NCI-H1048 (cell line): ENCODE results near the gene LNX1.
"Not testable (repeated sequence)": the region's sequence is repeated elsewhere in the genome, so short reads cannot be mapped to it uniquely, and the experiment has no call there.

Source experiments
- DNase-seq: peaks from one replicate; lab custom pipeline; 2025; lab: John Stamatoyannopoulos, UW

Gene LNX1

DNA sequence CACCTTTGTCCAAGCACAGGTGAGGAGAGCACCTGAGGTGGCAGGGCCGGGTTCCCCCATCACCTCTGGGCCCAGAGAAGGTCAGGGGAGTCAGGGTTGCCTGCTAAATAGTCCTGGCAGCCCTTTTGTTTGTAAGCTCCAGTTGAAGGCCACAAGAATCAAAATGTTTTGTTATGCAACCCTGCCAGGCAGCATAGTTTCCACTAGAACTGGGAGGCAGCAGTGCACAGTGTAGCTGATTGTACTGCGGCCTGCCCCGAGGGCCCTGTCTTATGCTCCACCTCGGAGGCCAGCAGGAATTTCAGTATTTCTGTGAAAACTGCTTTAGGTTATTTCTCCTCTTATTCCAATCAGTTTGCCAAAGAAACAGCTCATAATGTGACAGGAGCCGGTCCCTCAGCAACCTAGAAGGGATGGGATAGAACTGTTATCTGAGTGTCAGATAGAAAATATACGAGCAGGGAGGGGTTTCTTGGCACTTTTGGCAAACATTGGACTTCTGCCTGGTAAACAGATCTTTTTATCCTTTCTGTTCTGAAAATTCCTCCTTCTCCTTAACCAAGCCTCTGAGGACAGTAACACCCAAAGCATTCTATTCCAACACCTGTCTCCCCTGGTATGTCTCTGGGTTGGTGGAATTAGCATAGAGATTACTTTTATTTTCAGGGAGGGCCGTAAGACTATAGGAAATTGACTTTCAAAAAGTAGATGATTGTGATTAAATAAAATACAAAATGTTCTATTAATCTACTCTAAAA, 93.6 kb downstream of the LNX1 start:
- DNase-seq = no peak

- DNase-seq = no peak
These were observed 96.4 kb downstream of the LNX1 start for GRCh38 chr4:53494851-53495250.

DNA sequence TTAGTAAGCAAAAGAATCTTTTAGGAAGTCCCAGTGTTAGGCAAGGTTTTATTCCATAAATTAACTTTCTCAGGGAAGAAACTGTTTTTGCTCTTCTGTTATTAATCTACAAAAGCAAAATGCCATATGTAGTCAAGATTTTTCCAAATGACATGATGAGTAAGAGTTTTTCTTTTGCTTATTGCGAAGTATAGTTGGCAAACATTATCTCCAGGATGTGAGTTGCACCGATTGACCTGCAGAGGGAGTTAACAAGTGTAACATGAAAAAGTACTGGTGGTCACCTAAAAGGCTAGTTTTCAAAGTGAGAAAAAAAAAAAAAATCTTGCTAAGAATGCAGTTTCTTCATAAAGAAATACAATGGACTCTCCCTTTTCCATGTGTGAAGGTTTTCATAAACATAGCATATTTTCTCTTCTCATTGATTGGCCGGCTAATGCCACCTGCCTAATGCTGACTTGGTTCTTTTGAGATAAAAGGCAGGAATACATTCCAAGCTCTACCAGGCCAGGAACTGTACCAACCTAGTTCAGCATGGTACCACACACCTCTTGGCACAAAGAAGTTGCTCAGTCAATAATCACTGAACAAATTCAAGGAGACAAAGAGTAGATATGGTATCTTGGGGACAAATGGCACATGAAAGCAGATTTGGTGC, 100.2 kb downstream of the LNX1 start:
- no peak for DNase-seq

GRCh38 chr4:53490161-53490956, 100.9 kb downstream of the LNX1 start:
- DNase-seq = no peak

DNA sequence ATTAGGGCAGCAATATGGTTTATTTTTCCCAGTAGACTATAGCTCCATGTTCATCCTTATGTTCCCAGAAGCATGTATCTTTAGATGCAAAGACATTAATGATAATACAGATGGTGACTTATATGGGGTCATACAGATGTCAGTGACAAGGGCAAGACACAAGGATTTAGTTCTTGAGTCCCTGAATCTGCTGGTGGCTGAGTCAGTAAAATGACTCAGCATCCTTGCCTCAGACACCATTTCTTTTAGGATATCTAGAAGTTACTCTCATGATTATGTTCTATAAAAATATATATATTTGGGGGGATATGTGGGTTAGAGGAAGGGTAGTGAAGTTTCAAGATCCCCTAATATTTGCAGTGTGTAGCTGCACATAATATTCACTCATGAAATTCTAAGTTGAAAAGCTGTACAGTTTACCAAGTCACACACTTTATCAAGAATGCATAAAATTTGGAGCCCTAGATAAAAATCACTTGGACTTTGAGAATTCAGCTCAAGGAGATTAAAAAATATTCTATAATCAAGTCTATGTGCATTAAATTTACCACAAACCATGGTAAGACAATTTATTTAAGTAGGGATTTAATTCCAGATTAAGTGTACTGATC, 101.9 kb downstream of the LNX1 start:
- no peak for DNase-seq

DNA sequence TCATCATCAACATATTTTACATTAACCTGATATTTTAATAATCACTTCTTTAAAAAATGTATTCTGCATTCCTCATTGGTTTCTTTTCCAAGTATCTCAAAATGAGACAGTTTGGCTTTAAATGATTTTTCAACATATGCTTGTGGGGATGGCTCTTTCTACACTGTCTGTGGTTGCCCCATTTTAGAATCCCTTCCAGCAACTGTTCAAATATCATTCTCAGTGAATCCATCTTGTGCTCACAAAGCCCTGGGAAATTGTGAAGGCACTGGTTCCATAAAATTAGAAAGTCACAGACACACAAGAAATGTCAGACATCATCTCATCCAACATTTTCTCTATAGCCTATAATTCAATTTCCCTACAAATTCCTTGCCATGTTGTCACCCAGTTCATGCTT, 103.5 kb downstream of the LNX1 start:
- no peak for DNase-seq

DNA sequence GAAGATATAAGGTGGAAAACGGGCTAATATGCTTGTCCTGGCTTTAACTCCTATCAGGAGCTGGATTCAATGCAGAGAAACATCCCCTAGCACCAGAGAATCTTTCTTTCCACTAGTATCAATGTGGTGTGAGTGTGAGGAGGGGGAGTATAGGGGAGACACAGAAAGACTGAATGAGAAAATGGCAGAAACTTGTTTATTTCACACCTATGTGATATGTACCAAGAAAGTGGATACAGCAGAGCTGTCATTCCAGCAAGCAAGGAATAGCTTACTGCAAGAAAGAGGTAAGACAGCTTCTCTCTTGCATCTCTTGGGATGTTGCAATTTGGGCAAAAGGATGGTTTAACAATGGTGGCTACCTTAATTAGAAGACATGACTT, 105.6 kb downstream of the LNX1 start:
- DNase-seq = no peak

DNA sequence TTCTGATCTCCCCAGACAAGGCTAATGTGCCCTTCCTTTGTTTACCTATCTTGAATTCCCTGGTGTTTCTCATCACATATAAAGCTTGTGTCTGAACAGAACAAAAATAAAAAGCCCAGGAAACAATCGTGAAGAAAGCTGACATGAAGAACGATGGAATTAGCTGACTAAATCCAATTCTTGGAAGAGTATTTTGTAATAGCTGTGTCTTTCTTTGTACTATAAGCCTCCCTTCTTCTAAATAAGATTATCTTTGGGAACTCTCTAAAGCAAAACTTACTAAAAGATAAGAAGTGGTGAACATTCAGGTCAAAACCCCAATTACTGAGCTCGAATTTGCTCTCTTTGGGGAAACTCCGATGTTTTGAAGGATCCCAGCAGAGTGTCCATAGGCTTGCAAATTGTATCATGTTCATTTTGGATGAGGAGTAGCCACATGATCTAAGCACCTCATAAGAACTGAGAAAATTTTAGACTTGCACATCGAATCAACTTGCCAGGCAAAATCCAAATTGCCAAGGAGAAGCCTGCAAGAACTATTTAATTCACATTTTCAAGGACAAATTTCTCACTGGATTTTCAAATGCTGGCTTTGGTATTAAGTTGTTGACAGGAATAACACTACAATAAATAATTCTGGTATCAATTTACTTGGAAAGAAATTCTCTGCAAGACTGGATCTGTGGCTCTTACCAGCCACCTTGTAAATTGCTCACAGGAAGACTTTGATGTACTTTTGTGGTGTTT, 106.2 kb downstream of the LNX1 start:
- no peak for DNase-seq

DNA sequence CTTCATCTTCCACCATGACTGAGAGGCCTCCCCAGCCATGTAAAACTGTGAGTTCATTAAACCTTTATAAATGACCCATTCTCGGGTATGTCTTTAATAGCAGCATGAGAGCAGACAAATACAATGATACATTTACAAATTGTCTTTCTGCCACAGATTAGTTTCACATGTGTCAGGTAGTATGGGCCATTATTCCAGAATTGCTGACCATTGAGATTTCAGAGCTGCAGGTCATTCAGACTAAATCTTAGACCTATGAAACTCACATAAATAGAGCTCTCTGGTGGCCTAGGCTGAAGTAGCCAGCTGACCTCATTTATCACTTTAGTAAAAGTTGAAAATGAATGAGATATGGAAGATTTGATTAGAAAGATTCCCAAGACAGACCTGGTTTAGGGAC, 108.0 kb downstream of the LNX1 start:
- DNase-seq = no peak

GRCh38 chr4:53481586-53481985, 109.7 kb downstream of the LNX1 start:
- no peak for DNase-seq

GRCh38 chr4:53480909-53481308, 110.4 kb downstream of the LNX1 start:
- no peak for DNase-seq

GRCh38 chr4:53479736-53480525, 111.4 kb downstream of the LNX1 start:
- no peak for DNase-seq

DNA sequence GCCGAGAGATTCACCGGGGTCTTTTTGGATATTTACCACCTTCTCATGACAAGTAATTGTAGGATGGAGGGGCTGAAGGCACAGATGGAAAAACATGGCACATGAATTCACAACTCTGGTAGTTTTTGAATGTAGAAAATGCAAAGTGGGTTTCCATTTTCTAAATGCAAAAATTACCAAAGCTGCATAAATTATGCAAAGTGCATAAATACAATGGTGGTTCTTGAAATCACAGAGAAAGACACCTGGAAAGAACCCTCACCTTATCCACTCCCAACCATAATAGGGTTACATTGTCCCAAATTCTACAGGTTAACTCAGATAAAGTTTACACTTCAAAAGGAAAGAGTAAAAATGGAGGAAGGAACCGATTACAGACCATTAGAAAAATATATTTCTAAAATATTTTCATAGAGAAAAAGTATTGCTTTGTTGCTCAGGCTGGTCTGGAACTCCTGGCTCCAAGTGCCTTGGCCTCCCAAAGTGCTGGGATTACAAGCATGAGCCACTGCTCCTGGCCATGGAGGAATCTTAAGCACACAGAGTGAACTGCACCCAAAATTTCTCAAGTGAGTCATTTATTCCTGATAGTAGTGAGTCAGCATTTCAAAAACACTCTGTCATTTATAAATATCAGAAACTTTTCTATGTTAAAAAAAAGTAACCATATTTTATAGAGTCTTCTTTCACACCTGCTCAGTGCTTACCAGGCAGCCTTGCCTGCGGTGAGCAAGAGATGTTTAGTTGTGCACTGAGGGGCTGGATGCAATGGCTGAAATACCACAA, 112.4 kb downstream of the LNX1 start:
- DNase-seq = no peak

DNA sequence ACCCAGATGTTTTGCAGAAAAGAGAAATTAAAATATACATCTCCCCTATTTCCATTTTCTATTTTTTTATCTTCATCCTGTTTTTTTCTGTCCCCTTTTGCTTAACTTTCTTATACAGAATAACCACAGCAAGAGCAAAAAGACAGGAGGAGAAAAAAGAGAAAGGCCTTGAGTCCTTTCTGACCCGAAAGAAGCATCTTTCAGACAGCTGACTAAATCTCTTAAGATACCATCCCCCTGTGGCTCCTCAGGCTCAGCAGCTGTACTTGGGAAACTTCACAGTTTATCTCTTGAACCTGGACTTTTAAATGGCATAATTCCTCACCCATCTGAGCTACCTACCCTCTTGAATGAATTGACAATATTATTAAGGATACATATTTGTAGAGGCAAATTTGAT, 113.7 kb downstream of the LNX1 start:
- no peak for DNase-seq

DNA sequence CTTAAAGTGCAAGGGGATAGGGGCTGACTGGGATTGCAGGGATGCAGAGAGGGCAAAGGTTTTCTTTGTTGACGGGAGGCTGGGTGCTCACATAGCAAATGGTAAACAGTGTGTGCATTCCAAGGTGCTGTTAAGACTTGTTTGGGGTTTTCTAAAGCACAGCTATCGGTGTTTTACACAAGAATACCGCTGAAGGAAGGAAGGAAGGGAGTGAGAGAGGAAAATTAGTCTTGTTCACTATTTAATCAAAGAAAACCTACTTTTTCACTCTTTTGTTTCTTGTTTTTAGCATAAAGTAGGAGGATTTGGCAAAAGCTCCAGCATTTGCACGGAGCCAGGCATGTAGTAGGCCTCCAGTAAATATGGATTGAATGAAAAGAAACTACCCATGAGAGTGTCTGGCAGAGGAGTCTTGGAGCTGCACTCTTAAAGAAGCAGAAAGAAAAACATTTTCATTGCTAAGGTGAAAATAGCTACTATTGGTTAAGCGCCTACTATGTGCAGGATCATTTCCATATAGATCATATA, 114.2 kb downstream of the LNX1 start:
- no peak for DNase-seq

DNA sequence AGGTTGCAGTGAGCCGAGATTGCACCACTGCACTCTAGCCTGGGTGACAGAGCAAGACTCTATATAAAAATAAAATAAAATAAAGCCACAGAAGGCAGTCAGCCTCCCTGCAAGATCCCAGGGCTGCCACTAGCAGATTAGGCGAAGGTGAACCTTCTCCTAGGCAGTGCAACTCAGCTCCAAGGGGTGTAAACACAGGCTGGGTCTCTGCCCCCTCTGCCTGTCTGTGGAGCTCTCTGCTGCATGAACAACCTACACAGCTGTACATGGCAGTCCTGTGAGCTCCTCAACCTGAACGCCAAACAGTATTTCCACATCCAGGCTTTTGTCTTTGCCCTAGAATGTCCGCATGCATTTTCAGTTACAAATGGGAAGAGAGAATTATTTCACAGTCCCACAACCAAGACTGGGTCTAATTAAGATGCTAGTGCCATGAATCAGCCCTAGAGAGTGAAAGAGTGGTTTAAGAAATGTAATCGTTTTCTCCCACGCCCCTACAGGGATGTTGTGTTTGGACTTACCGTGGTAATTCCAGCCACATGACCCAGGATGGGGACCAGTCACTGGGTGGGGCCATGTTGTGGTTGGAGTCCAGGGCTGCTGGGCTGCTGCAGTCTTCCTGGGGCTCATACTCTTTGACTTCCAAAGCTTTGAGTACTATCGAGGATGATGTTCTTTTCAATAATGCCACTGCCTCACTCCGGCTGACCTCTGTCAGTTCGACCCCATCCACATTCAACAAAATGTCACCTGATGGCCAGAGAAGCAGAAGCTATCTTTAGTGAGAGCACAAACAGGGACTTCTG, 114.9 kb downstream of the LNX1 start:
- DNase-seq = no peak

DNA sequence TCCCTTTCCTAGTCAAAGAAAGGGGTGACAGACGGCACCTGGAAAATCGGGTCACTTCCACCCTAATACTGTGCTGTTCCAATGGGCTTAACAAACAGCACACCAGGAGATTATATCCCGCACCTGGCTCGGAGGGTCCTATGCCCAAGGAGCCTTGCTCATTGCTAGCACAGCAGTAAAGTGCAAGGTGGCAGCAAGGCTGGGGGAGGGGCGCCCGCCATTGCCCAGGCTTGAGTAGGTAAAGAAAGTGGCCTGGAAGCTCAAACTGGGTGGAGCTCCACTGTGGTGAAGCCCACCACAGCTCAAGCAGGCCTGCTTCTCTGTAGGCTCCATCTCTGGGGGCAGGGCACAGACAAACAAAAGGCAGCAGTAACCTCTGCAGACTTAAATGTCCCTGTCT, 124.7 kb downstream of the LNX1 start:
- not testable (repeated sequence) for DNase-seq

DNA sequence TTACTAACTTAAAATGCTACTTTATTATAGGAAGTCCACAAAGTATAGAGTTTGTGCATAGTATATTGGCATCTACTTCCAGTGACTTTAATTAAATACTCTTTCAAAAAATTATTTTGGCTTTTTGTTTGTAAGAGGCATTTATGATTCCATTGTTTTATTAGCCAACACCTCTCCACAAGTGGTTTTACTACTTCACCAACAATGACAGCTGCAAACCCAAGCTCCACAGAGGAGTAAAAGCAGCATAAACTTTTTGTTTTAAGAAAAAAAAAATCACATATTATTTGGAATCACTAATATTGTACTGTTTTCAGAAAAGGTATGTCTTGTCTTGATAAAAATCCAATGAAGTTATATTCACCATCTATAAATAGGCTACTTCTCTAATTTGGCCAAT, 125.4 kb downstream of the LNX1 start:
- no peak for DNase-seq

GRCh38 chr4:53465281-53465680, 126.0 kb downstream of the LNX1 start:
- no peak for DNase-seq
